Measurements from ENCODE around the gene IQCC. TPM values are rescaled to one million over a fixed set of nuclear protein-coding genes. Genes with fewer than 3 reads are reported as not detected.
"Not testable (repeated sequence)": the region's sequence is repeated elsewhere in the genome, so short reads cannot be mapped to it uniquely, and the experiment has no call there.

The IQCC gene
- polyA plus RNA-seq (ENCODE audit: insufficient read length in 4 of 4), result 10 to 100 TPM in 2 of 4 donors, 1 to 10 TPM in 2; 6.8 to 10.7 (median 8.7) TPM

DNA sequence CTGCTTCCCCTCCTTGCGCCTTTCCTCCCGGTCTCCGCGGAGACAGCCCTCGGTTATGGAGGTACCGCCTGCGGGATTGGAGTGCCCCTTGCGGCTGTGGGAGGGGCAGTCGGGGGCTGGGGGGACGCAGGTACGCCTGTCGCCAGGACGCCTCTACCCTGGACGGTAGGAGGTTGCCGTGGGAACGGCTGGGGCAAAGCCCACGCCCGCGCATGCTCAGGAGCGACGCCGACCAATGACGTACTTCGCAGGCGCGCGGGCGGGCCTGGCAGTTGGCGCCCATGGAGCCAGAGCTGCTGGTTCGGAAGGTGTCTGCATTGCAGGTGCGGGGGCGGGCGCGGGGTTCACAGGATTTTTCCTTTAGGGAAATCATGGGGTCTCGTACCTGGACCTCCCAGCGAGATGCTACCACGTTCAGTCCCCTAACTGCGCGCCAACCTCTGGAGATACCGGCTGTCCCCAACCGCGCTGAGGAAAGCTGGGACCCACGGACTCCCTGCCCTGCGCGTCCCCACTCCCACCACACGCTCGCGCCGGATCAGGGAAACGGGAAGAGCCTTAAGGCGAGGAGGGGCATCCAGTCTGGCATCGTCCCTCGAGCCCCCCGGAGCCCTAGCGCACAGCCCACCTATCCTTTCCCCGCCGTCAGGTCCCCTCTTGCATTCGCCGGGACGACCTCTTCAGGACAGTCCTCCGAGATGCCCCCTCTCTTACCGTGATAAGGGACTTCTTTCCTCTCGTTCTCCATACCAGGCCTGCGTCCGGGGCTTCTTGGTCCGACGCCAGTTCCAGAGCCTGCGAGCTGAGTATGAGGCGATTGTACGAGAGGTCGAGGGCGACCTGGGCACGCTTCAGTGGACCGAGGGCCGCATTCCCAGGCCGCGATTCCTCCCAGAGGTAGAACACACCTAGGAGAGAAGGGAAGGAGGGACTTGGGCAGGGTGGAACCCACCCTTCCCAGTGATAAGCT is at the start of gene IQCC:
Gene IQCC, plus strand, starts transcription at position 271 of the 970 bp plus-strand sequence. Its CDS starts 11 bp downstream, at position 282.
- peak in 3 of 4 donors; percentile 23 to 87 (median 82) for DNase-seq (ENCODE audit: low read depth in 4 of 4, low spot score in 2 of 4)

DNA sequence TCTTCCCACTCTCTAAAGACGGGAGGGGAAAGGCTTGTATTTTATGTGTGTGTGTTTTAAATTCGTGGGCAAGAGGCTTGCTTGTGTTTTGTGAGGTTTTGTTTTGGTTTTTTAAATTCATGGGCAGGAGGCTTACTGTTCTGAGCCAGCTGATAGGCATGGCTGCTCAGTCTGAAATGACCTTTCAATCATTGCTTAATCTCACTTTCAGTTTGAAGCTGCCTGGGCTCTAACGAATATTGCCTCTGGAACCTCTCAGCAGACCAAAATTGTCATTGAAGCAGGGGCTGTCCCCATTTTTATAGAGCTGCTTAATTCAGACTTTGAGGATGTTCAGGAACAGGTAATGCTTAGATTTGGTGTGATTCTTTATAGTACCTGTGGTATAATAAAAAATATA is 46.3 kb upstream of the IQCC start:
- no peak for DNase-seq (ENCODE audit: low read depth in 4 of 4, low spot score in 2 of 4)

DNA sequence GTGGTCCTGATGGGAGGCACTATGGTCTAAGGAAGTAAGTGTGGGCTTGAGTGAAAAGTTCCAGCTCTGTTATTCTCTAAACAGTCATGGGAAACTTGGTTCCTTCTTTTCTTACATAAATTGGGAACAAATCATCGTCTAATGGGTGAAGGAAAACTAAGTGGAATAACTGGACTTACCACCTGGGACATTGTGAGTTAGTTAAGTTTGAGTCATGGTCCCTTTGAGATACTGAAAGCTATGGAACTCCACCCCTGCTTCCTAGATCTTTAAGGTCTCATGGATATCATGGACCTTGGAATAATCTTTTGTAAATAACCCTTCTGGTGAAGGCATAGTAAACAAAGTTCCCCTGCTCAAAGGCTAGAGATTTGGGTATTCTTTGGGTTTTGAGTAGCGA is 42.1 kb upstream of the IQCC start:
- no peak for DNase-seq (ENCODE audit: low read depth in 4 of 4, low spot score in 2 of 4)

DNA sequence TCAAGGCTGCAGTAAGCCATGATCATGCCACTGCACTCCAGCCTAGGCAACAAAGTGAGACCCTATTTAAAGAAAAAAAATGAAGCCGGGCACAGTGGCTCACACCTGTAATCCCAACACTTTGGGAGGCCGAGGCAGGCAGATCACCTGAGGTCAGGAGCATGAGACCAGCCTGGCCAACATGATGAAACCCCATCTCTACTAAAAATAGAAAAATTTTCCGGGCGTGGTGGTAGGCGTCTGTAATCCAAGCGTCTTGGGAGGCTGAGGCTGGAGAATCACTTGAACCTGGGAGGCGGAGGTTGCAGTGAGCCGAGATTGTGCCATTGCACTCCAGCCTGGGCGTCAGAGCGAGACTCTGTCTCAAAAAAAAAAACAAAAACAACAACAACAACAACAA is 39.8 kb upstream of the IQCC start:
- not testable (repeated sequence) for DNase-seq (ENCODE audit: low read depth in 4 of 4, low spot score in 2 of 4)

DNA sequence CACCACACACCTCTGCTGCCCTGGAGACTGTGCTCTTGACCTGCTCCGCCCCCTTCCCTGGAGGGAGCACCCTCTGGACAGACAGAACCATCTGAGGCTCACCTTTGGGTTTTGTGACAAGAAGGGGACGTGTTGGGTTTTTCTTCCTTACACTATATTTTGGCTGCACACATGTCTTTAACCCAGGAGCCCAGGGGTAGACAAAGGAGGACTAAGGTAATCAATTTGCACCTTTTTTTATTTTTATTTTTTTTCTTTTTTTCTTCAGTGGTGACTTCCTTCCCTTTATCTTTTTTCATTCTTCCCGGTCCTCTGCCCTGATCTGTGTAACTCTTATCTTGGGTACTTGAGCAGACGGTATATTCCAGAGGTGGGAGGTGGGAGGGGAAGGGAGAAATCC is 34.5 kb upstream of the IQCC start:
- DNase-seq (ENCODE audit: low read depth in 4 of 4, low spot score in 2 of 4), result no peak

DNA sequence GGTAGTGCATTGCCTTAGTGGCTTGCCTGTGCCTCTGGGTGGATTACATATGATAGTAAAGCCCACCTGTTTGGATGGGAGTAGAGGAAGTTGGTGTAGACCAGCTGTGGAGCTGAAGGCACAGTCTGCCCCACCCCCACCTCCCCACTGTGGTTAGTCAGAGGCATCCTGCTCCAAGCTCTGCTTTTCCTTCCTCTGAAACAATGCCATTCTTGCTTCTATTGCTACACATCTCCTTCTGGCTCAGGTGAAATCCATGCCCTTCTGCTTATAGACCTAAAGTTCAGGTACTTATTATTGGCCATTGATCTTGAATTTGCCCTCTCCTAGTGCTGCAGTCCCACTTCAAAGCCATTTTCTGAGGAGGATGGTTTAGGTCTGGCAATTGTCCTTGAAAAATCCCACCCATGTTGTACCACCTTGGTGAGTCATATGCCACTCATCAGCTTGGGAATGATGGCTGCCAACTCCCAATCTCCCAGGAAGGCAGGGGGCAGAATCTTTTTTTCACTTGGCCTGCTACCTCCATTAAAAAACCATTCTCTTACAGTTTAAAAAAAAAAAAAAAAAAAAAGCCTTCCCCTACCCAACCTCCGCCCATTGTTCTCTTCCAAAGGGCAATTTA is 32.7 kb upstream of the IQCC start:
- DNase-seq (ENCODE audit: low read depth in 4 of 4, low spot score in 2 of 4), result no peak

DNA sequence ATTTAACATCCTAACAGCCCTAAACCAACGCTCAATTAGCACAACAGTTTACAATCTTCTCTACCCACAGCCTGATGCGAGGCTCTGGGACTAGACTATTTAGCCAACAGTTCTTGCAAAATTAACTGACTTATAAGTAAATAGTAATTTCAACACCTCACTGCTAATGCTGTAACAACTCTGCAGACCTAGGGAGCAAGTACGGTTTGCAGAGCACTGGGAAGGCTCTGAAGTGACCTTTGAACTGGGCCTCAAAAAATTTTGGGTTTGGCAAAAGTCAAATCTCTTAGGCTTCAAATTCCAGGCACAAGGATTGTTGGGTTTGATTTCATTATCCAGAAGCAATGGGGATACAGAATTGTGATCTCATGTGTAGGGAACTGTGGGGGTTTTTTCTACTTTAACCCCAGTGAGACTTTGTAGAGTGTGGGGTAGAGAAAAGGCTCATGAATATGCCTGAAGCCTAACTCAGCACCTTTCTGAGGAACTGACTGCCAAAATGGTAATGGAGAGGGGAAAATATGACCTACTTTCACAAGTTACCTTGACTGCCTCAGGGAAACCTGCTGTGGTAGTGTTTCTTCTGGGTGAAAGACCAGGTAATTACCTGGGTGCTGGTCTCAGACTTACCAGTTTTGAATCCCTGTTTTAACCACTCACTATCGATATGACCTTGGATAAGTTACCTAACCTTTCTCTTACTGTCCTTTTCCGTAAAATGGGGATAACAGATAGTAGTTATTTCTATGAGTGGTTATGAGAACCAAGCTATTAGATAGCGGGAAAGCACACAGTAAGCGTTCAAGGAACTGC is 26.9 kb upstream of the IQCC start:
- no peak for DNase-seq (ENCODE audit: low read depth in 4 of 4, low spot score in 2 of 4)

DNA sequence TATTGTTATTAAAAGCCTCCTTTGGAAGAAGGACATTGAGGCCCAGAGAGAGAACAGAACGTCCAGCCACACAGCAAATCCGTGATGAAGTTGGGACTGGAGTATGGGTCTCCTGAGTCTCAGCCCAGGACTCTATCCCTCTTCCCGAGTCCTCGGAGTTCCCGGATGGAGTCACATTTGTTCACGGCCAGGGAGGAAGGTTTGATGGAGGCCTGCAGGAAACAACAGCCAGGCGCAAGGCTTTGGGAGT is 26.4 kb upstream of the IQCC start:
- DNase-seq (ENCODE audit: low read depth in 4 of 4, low spot score in 2 of 4), result peak in 1 of 4 donors; percentile 63

DNA sequence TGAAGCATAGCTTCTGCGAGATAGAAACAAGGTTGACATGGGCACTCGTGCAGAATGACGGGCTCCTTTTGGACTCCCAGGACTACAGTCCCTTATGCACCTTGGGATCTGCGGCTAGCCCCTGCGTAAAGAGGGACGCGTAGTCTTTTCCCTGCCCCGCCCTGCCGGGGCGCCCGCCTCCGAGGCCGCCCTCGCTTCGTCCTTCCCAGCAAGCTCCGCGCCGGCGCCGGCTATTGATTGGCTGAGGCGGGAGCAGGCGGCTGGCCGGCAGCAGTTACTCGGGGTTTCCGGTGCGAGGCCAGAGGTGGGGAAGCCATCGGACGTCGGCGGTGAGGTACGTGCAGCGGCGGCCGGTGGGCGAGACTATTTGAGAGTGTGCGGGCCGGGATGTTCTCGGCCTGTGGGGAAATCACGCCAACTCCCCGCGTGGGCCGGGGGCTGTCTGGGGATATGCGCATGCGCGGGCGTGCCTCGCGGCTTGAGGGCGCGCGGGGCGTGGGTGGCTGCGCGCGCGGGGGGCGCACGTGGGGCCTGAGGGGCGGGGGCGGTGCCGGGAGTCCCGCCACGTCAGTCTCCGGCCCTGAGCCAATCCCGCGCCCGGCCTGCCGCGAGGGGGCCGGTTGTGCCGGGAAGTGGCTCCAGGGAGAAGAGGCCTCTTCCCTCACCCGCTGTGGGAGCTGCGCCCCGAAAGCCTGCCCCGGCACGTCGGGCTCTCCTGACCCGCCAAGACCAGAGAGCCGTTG is 25.9 kb upstream of the IQCC start, which contains the start of gene TXLNA:
Gene TXLNA, plus strand, starts transcription at position 233 of the 743 bp plus-strand sequence. CDS start 671 bp downstream, outside the sequence.
- DNase-seq (ENCODE audit: low read depth in 4 of 4, low spot score in 2 of 4), result peak; percentile 77 to 86 (median 84)

DNA sequence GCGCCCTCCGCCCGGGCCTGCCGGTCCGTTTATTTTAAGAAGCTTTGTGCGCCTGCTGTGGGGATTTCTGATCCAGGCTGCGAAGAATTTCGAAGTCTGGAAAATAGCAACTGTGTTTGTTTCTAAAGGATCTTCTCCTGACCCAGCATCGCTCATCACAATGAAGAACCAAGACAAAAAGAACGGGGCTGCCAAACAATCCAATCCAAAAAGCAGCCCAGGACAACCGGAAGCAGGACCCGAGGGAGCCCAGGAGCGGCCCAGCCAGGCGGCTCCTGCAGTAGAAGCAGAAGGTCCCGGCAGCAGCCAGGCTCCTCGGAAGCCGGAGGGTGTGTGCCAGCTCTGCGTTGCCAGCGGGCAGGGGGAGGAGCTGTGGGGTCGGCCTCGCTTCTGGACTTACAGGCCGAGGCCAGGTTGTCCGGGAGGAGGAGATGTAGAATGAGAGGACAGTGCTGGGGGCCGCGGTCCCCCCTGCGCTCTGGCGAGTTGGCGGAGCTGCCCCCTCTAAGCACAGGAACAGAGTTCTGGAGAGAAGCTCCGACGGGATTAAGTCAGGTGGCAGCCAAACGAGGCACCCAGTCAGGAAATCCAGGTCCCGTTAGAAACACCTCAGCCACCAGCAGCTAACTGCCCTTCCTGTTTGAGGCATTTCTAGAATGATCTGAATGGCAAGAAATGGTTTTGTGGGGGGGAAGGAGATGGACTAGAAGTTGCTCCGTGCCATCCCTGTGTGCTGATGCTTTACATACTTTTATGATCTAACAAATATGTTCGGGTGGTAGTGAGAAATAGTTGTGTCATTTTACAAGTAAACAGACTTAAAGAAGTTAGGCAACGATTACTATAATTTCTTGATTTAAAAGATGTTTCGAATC is 25.0 kb upstream of the IQCC start:
- peak in 1 of 4 donors; percentile 28 for DNase-seq (ENCODE audit: low read depth in 4 of 4, low spot score in 2 of 4)

DNA sequence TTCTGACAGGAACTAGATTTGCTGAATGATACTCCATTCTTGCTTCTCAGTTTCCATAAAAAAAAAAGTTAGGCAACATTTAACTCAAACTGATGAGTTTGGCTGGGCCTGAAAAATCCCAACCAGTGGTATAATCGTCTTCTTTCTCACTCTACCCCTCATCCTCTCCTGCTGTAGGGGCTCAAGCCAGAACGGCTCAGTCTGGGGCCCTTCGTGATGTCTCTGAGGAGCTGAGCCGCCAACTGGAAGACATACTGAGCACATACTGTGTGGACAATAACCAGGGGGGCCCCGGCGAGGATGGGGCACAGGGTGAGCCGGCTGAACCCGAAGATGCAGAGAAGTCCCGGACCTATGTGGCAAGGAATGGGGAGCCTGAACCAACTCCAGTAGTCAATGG is 24.4 kb upstream of the IQCC start:
- no peak for DNase-seq (ENCODE audit: low read depth in 4 of 4, low spot score in 2 of 4)

DNA sequence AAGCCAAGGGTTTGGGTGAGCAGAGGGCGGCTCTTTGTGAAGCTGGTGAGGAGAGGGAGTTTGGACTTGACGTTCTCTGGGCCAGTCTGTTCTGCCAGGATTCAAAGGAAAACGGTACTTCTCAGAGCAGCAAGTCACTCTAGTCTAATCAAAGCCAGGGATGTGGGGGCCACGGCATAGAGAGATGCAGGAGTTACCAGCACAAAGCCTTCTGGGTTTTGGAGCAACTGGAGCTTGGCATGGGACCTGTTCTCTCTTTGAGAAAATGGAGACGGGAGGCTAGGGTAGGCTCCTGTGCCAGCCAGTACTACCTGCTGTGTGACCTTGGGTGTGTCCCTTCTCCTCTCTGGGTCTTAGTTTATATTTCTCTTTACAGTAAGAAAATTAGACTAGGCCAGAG is 23.9 kb upstream of the IQCC start:
- no peak for DNase-seq (ENCODE audit: low read depth in 4 of 4, low spot score in 2 of 4)

DNA sequence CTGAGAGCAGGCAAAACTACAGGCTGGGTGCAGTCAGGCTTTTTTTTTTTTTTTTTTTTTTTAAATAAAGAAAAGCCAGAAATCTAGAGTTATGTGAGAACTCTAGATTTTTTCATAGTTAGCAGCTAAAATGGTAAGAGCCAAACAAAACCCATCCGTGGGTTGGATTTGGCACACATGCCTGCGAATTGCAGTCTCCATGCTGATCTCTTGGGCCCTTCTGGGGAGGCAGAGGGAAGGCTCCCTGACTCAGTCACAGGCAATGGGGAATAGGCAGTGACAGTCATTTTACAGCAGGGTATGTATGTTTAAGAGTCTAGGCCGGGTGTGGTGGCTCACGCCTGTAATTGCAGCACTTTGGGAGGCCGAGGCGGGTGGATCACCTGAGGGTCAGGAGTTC is 23.4 kb upstream of the IQCC start:
- DNase-seq (ENCODE audit: low read depth in 4 of 4, low spot score in 2 of 4), result no peak

DNA sequence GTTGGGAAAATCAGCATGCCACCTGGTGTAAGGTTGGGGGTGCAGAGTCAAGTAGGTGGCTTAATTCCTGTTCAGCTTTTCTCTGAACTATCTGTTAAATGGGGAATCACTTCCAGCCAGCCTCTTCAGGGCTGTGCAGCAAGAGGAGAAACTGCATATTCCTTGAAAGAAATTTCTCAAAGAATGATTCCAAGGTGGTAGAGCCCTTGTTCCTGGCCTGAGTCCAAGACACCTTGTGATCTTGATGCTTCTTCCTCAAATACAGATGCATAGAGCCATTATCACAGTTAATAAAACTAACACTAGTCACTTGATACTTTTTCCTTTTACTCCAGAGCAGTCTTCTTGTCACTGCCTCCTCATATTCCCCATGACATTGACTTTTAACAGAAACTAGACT is 20.8 kb upstream of the IQCC start:
- no peak for DNase-seq (ENCODE audit: low read depth in 4 of 4, low spot score in 2 of 4)

DNA sequence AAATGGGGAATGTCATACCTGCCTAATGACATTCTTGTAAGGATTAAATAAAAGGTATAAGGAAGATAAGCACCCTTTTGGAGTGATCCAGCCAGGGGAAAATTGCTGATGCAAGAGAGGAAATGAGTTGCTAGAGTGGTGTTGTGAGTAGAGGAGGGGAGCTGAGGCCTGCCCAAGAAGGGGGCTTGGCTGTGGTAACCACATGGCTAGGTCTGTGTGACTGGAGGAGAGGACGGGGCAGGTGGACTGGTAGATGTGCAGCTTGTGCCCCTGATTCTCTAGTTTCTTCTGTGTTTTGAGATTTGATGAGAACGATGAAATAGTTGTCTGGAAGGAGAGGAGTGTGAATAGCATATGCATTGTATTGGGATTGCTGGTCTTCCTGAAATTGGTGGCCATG is 19.4 kb upstream of the IQCC start:
- DNase-seq (ENCODE audit: low read depth in 4 of 4, low spot score in 2 of 4), result no peak

DNA sequence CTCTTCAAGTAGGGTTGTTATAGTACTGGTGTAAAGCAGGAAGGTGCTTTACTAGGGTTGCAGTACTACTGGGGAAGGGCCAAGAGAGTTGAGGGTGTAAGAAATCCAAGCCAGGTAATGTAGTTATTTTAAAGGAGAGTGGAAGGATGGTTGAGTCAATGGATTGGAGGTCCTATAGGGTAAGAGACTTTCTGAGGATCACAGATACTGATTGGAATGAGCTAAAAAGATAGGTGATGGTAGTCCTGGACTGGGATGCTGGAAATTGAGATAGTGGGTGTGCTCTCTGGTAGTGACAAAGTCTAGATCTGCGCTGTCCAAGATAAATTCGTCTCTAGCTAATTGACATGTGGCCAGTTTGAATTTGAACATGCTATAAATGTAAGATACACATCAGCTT is 19.0 kb upstream of the IQCC start:
- no peak for DNase-seq (ENCODE audit: low read depth in 4 of 4, low spot score in 2 of 4)

DNA sequence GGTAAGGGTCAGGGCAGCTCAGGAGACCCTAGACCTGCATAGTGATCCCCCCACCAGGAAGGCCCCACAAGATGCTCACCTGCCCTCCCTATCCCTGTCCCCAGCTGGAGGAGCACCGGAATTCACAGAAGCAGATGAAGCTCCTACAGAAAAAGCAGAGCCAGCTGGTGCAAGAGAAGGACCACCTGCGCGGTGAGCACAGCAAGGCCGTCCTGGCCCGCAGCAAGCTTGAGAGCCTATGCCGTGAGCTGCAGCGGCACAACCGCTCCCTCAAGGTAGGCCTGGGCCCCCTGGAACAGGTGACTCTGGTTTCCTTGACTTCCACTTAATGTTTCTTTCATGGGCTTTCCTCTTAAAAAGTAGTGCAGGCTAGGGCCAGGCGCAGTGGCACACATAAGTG is 17.6 kb upstream of the IQCC start:
- DNase-seq (ENCODE audit: low read depth in 4 of 4, low spot score in 2 of 4), result no peak

DNA sequence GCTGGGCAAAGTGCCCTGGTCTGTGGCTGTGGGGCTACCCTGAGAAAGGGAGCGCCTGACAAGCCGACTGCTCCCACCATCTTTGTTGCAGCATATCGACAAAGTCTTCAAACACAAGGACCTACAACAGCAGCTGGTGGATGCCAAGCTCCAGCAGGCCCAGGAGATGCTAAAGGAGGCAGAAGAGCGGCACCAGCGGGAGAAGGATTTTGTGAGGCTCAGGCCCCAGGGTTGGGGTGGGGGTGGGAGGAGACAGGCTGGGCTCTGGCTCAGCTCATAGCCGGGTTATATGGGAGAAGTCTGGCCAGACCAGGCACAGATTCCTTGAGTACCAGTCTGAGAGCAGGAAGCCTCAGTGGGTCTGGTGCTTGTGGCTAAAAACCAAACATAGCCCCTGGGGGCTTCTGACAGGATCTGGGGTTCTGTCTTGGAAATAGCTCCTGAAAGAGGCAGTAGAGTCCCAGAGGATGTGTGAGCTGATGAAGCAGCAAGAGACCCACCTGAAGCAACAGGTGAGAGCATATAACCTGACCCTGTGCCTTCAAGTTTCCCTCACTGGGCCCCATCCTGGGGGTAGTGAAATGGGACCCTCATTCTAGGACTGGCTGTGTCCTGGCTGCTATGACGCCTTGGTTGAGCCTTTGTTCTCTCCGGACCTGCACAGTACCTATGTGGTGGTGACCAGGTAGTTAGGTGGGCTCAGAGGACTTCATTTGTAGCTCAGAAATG is 13.1 kb upstream of the IQCC start:
- DNase-seq (ENCODE audit: low read depth in 4 of 4, low spot score in 2 of 4), result no peak

DNA sequence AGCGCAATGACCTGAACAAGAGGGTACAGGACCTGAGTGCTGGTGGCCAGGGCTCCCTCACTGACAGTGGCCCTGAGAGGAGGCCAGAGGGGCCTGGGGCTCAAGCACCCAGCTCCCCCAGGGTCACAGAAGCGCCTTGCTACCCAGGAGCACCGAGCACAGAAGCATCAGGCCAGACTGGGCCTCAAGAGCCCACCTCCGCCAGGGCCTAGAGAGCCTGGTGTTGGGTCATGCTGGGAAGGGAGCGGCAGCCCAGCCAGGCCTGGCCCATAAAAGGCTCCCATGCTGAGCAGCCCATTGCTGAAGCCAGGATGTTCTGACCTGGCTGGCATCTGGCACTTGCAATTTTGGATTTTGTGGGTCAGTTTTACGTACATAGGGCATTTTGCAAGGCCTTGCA is 10.5 kb upstream of the IQCC start:
- no peak for DNase-seq (ENCODE audit: low read depth in 4 of 4, low spot score in 2 of 4)
